ENCODE measurements around the gene C20orf204.

The C20orf204 gene

GRCh38 chr20:64082820-64083377 lies 46.9 kb downstream of the C20orf204 start:
- no peak for ATAC-seq (ENCODE audit: insufficient read depth, low read depth)
- H3K4me2 ChIP-seq (ENCODE audit: insufficient read depth, low read length), result peak overlapping the region; percentile 99
- peaks cover 41% of the 10 kb centered on the region for H3K4me1 ChIP-seq (ENCODE audit: insufficient read depth, low read length)
- peaks cover 30% of the 10 kb centered on the region for H3K27me3 ChIP-seq (ENCODE audit: insufficient read depth, low read length, poor library complexity)
- H3K9me3 ChIP-seq (ENCODE audit: insufficient read depth, low read length, severe bottlenecking), result peaks cover 4% of the 10 kb centered on the region
- H4K20me1 ChIP-seq (ENCODE audit: insufficient read depth, low read length), result peaks cover 16% of the 10 kb centered on the region; the same call in 1 of the 2 replicates
- DNase-seq, result no peak
- H3K9ac ChIP-seq (ENCODE audit: low read depth, low read length), result peak overlapping the region; percentile 76
- H3K79me2 ChIP-seq (ENCODE audit: insufficient read depth, low read length), result peaks cover 12% of the 10 kb centered on the region
- no peak overlapping the region for H3K27ac ChIP-seq (ENCODE audit: low read length)
- H3K36me3 ChIP-seq (ENCODE audit: insufficient read depth, low read length), result no peaks in the 10 kb centered on the region; the same call in 1 of the 2 replicates
- TF ChIP-seq EZH2 (IDR thresholded peaks at IDR 0.05; ENCODE audit: borderline replicate concordance, low read depth, low read length, severe bottlenecking) (no peak), CTCF (IDR thresholded peaks at IDR 0.05; ENCODE audit: borderline replicate concordance, extremely low read depth, low read length, poor library complexity, severe bottlenecking) (no peak)
- H3K4me3 ChIP-seq (ENCODE audit: low read depth in 1 of 2, low read length in 2 of 2), result peak overlapping the region in 1 of 2 experiments; percentile 75; a peak in 2 of 4 replicates
- H2AFZ ChIP-seq (ENCODE audit: low read depth, low read length), result peak overlapping the region; percentile 70; the same call in 1 of the 2 replicates

DNA sequence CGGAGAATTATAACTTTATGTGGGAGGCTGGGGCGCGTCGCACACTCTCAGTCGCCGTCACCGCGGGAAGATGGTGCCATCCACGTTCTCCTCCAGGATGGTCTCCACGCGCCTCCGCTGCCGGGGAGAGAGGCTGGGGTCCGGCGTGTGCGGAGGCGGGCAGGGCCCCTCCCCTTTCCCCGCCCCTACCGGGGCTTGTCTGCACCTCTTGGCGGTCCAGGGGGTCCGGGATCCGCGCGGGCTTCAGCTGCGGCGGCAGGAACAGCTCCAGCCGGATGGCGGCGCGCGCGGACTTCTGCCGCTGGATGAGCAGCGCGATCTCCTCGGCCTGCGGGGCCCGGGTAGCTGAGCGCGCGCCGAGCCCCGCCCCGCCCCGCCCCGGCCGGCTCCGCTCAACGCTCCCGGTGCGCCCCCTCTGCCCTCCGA lies 47.4 kb downstream of the C20orf204 start:
- peak overlapping the region; percentile 99 for H3K4me2 ChIP-seq (ENCODE audit: insufficient read depth, low read length)
- TF ChIP-seq EZH2 (IDR thresholded peaks at IDR 0.05; ENCODE audit: borderline replicate concordance, low read depth, low read length, severe bottlenecking) (no peak), CTCF (IDR thresholded peaks at IDR 0.05; ENCODE audit: borderline replicate concordance, extremely low read depth, low read length, poor library complexity, severe bottlenecking) (peak; percentile 77)
- H3K36me3 ChIP-seq (ENCODE audit: insufficient read depth, low read length), result no peaks in the 10 kb centered on the region
- H3K4me3 ChIP-seq (ENCODE audit: low read depth in 1 of 2, low read length in 2 of 2), result peak overlapping the region; percentile 37 to 75; a peak in 3 of 4 replicates
- H3K27me3 ChIP-seq (ENCODE audit: insufficient read depth, low read length, poor library complexity), result peaks cover 31% of the 10 kb centered on the region
- ATAC-seq (ENCODE audit: insufficient read depth, low read depth) (peak; percentile 76), DNase-seq (peak; percentile 84)
- H3K27ac ChIP-seq (ENCODE audit: low read length), result no peak overlapping the region; the same call in 1 of the 2 replicates
- H3K4me1 ChIP-seq (ENCODE audit: insufficient read depth, low read length), result peaks cover 36% of the 10 kb centered on the region
- peak overlapping the region; percentile 98 for H2AFZ ChIP-seq (ENCODE audit: low read depth, low read length)
- H3K9me3 ChIP-seq (ENCODE audit: insufficient read depth, low read length, severe bottlenecking), result peaks cover 4% of the 10 kb centered on the region
- peak overlapping the region; percentile 76 for H3K9ac ChIP-seq (ENCODE audit: low read depth, low read length)
- H3K79me2 ChIP-seq (ENCODE audit: insufficient read depth, low read length), result peaks cover 8% of the 10 kb centered on the region
- H4K20me1 ChIP-seq (ENCODE audit: insufficient read depth, low read length), result 0 out of 2 replicates have a peak, but pooled peaks cover 12% of the 10 kb centered on the region

- DNase-seq, result no peak
- Histone ChIP-seq H3K36me3 (ENCODE audit: insufficient read depth, low read length) (no peaks in the 10 kb centered on the region), H3K79me2 (ENCODE audit: insufficient read depth, low read length) (peaks cover 2% of the 10 kb centered on the region; the same call in 1 of the 2 replicates), H2AFZ (ENCODE audit: low read depth, low read length) (peak within 1 kb of the TSS; percentile 98), H3K4me3 (ENCODE audit: low read depth in 1 of 2, low read length in 2 of 2) (peak within 1 kb of the TSS; percentile 37 to 75; a peak in 3 of 4 replicates), H3K27ac (ENCODE audit: low read length) (peak within 1 kb of the TSS; percentile 53), H3K27me3 (ENCODE audit: insufficient read depth, low read length, poor library complexity) (peaks cover 36% of the 10 kb centered on the region), H3K9ac (ENCODE audit: low read depth, low read length) (peak within 1 kb of the TSS; percentile 76), H3K4me2 (ENCODE audit: insufficient read depth, low read length) (peak within 1 kb of the TSS; percentile 99), H4K20me1 (ENCODE audit: insufficient read depth, low read length) (0 out of 2 replicates have a peak, but pooled peaks cover 12% of the 10 kb centered on the region), H3K4me1 (ENCODE audit: insufficient read depth, low read length) (peaks cover 29% of the 10 kb centered on the region), H3K9me3 (ENCODE audit: insufficient read depth, low read length, severe bottlenecking) (peaks cover 4% of the 10 kb centered on the region)
- peak; percentile 38 for ATAC-seq (ENCODE audit: insufficient read depth, low read depth)
- peak; percentile 64 for TF ChIP-seq EZH2 (IDR thresholded peaks at IDR 0.05; ENCODE audit: borderline replicate concordance, low read depth, low read length, severe bottlenecking)
- TF ChIP-seq CTCF (IDR thresholded peaks at IDR 0.05; ENCODE audit: borderline replicate concordance, extremely low read depth, low read length, poor library complexity, severe bottlenecking), result peak; percentile 3
Measured at GRCh38 chr20:64083804-64084684, 48.1 kb downstream of the C20orf204 start, which contains the start of gene LKAAEAR1. Gene LKAAEAR1 (minus strand): TSS chr20:64084398. CDS start chr20:64084219, 179 bp downstream.
